ENCODE data around the gene CAMSAP1.

DNA sequence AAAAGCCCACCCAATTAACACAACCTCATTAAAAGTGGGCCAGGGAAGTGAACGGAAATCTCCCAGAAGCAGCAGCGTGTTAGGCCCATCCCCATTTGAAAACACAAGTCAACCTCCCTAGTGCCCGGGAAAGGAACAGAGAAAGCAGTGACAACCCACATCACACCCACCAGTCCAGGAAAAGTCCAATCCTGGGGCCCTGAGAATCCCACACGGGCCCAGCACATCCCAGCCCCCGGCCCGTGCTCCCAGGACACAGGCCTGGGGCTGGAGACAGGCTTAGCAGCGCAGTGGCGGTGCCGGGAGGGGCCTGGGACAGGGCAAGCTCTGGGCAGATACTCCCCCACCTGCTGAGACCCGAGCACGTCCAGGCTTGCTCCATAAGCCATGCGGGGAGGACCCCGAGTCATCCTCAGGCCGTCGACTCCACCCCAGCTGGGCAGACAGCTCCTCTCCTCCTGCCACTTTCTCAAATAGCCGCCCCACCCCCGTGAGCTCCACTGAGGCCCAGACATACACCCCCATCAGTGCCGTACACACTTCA is 104.4 kb downstream of the CAMSAP1 start:
- TF ChIP-seq GABPA (IDR thresholded peaks at IDR 0.05; ENCODE audit: low read depth) (no peak), CEBPB (IDR thresholded peaks at IDR 0.05; ENCODE audit: borderline replicate concordance in 1 of 2, low read depth in 2 of 2, low read length in 2 of 2) (no peak), EP300 (IDR thresholded peaks at IDR 0.05; ENCODE audit: borderline replicate concordance in 1 of 2, control insufficient read depth in 1 of 2, low read depth in 2 of 2, low read length in 2 of 2) (no peak), POLR2A (IDR thresholded peaks at IDR 0.05; ENCODE audit: low read depth, low read length) (no peak), FOXM1 (IDR thresholded peaks at IDR 0.05; ENCODE audit: low read depth, low read length) (no peak), EZH2 (IDR thresholded peaks at IDR 0.05; ENCODE audit: borderline replicate concordance, control insufficient read depth, low read depth, low read length) (no peak), KDM1A (IDR thresholded peaks at IDR 0.05; ENCODE audit: borderline replicate concordance) (no peak)
- TF ChIP-seq, protein P1, sequence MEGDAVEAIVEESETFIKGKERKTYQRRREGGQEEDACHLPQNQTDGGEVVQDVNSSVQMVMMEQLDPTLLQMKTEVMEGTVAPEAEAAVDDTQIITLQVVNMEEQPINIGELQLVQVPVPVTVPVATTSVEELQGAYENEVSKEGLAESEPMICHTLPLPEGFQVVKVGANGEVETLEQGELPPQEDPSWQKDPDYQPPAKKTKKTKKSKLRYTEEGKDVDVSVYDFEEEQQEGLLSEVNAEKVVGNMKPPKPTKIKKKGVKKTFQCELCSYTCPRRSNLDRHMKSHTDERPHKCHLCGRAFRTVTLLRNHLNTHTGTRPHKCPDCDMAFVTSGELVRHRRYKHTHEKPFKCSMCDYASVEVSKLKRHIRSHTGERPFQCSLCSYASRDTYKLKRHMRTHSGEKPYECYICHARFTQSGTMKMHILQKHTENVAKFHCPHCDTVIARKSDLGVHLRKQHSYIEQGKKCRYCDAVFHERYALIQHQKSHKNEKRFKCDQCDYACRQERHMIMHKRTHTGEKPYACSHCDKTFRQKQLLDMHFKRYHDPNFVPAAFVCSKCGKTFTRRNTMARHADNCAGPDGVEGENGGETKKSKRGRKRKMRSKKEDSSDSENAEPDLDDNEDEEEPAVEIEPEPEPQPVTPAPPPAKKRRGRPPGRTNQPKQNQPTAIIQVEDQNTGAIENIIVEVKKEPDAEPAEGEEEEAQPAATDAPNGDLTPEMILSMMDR (IDR thresholded peaks at IDR 0.05 in 2 of 3, conservative IDR thresholded peaks at IDR 0.05 in 1 of 3; ENCODE audit: control insufficient read depth in 2 of 3, extremely low read depth in 1 of 3, insufficient read depth in 1 of 3, low read depth in 3 of 3, low read length in 3 of 3) = no peak
